Fibroblast of lung (primary cell): Measurements from ENCODE around the gene PIMREG. TPM values are rescaled to one million over a fixed set of nuclear protein-coding genes. Genes with fewer than 3 reads are reported as not detected.

ENCODE experiments used
- DNase-seq, 2 donors: peaks; one replicate each; pipeline versions ENCODE4 v3.0.0 to v3.0.0-alpha.2; 2010; ENCODE audit warnings: low read depth in 2 of 2
- H2AFZ ChIP-seq: 2 replicates; pipeline ENCODE4 v1.5.1; 2012; ENCODE audit warnings: low read length, control low read depth, inconsistent platforms
- H3K27ac ChIP-seq: 2 replicates; pipeline ENCODE4 v1.5.1; 2011; ENCODE audit warnings: low read length, control low read depth; ENCODE audit not compliant: insufficient read depth
- H3K27me3 ChIP-seq: 2 replicates; pipeline ENCODE4 v1.5.1; 2011; ENCODE audit warnings: mild to moderate bottlenecking, low read length; ENCODE audit not compliant: control insufficient read depth, insufficient read depth
- H3K36me3 ChIP-seq: 2 replicates; pipeline ENCODE4 v1.5.1; 2011; ENCODE audit warnings: low read length; ENCODE audit not compliant: control insufficient read depth, insufficient read depth
- H3K4me1 ChIP-seq: 2 replicates; pipeline ENCODE4 v1.5.1; 2011; ENCODE audit warnings: low read length; ENCODE audit not compliant: control insufficient read depth, insufficient read depth; ENCODE audit errors: extremely low read depth
- H3K4me2 ChIP-seq: 2 replicates; pipeline ENCODE4 v1.5.1; 2011; ENCODE audit warnings: low read length, control low read depth; ENCODE audit not compliant: insufficient read depth; ENCODE audit errors: extremely low read depth
- H3K4me3 ChIP-seq, 4 experiments: fragments of 200-600 bp in 1 of 4; sonication (generic) in 1 of 4; replicated peaks in 1 of 4; 2 replicates each; pipeline ENCODE4 v1.5.1; 2011 to 2016; ENCODE audit warnings: low read length in 4 of 4, low read depth in 3 of 4, mild to moderate bottlenecking in 3 of 4, control low read depth in 2 of 4, inconsistent platforms in 1 of 4, mixed read lengths in 1 of 4; ENCODE audit not compliant: insufficient read depth in 1 of 4; ENCODE audit errors: control extremely low read depth in 1 of 4
- H3K79me2 ChIP-seq: 2 replicates; pipeline ENCODE4 v1.5.1; 2012; ENCODE audit warnings: mild to moderate bottlenecking, low read length, inconsistent platforms; ENCODE audit not compliant: control insufficient read depth, insufficient read depth
- H3K9ac ChIP-seq: 2 replicates; pipeline ENCODE4 v1.5.1; 2011; ENCODE audit warnings: mild to moderate bottlenecking, low read length, control low read depth; ENCODE audit not compliant: insufficient read depth
- H3K9me3 ChIP-seq: 2 replicates; pipeline ENCODE4 v1.5.1; 2012; ENCODE audit warnings: low read depth, low read length; ENCODE audit not compliant: control insufficient read depth, insufficient read depth
- H4K20me1 ChIP-seq: 2 replicates; pipeline ENCODE4 v1.5.1; 2011; ENCODE audit warnings: low read length; ENCODE audit not compliant: control insufficient read depth, insufficient read depth; ENCODE audit errors: extremely low read depth
- EZH2 ChIP-seq: IDR thresholded peaks from 2 replicates; pipeline ENCODE4 v1.5.1; 2012; ENCODE audit warnings: low read length, control low read depth, mild to moderate bottlenecking; ENCODE audit errors: missing control alignments
- polyA plus RNA-seq, 2 donors: library from polyadenylated mRNA; depleted of rRNA in 1 of 2; stranded (reverse) in 1 of 2; unstranded in 1 of 2; fragments of >200 nt; gene quantifications; 2 replicates each; pipeline ENCODE4 v1.2.1, GENCODE V29; 2011 to 2012; ENCODE audit warnings: missing spikeins in 1 of 2
- total RNA-seq: library from RNA; depleted of rRNA; stranded (reverse); fragments of >200 nt; gene quantifications from 2 replicates; pipeline ENCODE4 v1.2.1, GENCODE V29; 2014
- TF ChIP-seq, protein P1 (sequence below), 2 donors: IDR thresholded peaks in 1 of 2; conservative IDR thresholded peaks in 1 of 2; 1 replicate in 1 of 2; 2 replicates in 1 of 2; pipeline ENCODE4 v1.5.1; 2011 to 2012; ENCODE audit warnings: low read length in 2 of 2, control low read depth in 1 of 2, inconsistent platforms in 1 of 2, low read depth in 1 of 2, mild to moderate bottlenecking in 1 of 2

The PIMREG gene
- total and polyA plus RNA-seq, 2 donors (not counting 1 experiment from before 2014, with no cell fraction given), result 6.5 to 10.6 TPM

DNA sequence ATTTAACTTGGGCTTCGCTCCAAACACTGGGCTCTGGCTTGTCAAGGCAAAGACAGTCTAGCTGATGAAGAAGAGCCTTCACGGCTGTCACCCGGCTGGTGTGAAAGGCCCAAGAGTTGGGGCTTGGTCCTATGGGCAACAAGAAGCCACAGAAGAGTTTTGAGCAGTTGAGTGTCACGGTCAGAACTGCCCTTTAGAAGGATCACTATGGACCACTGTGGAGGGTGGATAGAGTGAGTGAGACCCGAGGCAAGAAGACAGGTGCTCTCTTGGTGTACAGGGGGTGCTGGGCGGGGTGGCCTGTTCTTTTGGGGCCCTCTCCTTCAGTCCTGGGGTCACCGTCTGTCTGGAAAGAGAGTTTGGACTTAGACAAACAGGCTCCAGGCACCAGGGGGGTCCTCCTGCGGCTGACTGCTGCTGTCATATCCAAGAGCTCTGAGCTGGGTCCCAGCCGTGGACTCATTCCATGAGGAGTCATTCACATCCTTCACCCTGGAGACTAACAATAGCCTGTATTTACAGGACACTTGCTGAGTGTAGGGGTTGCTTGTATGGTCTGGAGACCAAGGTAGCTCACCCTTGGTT is 2.4 kb downstream of the PIMREG start:
- Histone ChIP-seq H3K9ac (no peak overlapping the region), H3K27ac (no peak overlapping the region), H3K27me3 (no peaks in the 10 kb centered on the region), H3K4me1 (peaks cover 9% of the 10 kb centered on the region), H3K36me3 (peaks cover 3% of the 10 kb centered on the region), H4K20me1 (no peaks in the 10 kb centered on the region), H3K79me2 (no peaks in the 10 kb centered on the region), H2AFZ (no peak overlapping the region), H3K4me3 (no peak overlapping the region), H3K9me3 (no peaks in the 10 kb centered on the region), H3K4me2 (no peak overlapping the region)
- DNase-seq, result no peak
- no peak for TF ChIP-seq EZH2
- TF ChIP-seq, protein P1, sequence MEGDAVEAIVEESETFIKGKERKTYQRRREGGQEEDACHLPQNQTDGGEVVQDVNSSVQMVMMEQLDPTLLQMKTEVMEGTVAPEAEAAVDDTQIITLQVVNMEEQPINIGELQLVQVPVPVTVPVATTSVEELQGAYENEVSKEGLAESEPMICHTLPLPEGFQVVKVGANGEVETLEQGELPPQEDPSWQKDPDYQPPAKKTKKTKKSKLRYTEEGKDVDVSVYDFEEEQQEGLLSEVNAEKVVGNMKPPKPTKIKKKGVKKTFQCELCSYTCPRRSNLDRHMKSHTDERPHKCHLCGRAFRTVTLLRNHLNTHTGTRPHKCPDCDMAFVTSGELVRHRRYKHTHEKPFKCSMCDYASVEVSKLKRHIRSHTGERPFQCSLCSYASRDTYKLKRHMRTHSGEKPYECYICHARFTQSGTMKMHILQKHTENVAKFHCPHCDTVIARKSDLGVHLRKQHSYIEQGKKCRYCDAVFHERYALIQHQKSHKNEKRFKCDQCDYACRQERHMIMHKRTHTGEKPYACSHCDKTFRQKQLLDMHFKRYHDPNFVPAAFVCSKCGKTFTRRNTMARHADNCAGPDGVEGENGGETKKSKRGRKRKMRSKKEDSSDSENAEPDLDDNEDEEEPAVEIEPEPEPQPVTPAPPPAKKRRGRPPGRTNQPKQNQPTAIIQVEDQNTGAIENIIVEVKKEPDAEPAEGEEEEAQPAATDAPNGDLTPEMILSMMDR (conservative IDR thresholded peaks at IDR 0.05 in 1 of 2, IDR thresholded peaks at IDR 0.05 in 1 of 2; ENCODE audit: low read depth in 1 of 2, low read length in 2 of 2), result no peak

DNA sequence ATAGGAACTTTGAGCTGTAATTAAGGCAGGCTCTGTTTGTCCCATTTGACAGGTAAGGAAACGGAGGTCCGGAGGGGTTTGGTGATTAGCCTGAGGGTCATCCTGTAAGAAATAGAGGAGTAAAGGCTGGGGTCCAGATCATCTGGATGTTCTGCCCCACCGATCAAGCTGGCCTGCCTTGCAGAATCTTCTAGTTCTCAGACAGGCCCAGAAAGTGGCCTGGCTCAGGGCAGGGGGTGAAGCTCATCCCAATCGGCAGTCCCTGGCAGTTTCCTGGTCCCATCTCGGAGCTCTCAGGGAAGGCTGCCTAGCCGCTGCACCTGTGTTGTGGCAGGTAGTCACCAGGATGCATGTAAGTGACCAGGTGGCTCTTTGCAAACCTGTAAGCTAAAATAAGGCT is 4.2 kb downstream of the PIMREG start:
- Histone ChIP-seq H3K4me1 (peaks cover 9% of the 10 kb centered on the region), H3K4me2 (no peak overlapping the region), H2AFZ (no peak overlapping the region), H3K9ac (no peak overlapping the region), H4K20me1 (no peaks in the 10 kb centered on the region), H3K79me2 (no peaks in the 10 kb centered on the region), H3K4me3 (no peak overlapping the region), H3K27me3 (no peaks in the 10 kb centered on the region), H3K36me3 (peaks cover 3% of the 10 kb centered on the region), H3K9me3 (no peaks in the 10 kb centered on the region), H3K27ac (no peak overlapping the region)
- TF ChIP-seq, protein P1 (conservative IDR thresholded peaks at IDR 0.05 in 1 of 2, IDR thresholded peaks at IDR 0.05 in 1 of 2; ENCODE audit: low read depth in 1 of 2, low read length in 2 of 2), result no peak
- no peak for TF ChIP-seq EZH2
- no peak for DNase-seq

DNA sequence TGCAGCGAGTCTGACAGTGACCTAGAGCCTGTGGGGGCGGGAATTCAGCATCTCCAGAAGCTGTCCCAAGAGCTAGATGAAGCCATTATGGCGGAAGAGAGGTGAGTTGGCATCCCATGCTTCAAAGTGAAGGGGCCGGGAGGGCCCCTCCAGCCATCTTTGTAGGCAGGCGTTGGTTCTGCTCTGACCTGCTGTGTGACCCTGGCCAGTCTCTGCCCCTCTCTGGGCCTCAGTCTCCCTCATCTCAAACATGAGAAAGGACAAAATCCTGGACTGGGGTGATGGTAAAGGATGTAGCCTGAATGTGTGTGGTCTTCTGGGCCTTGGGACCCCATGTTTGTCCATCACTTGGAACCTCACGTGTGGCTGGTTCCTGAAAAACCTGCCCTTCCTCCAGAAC is 5.1 kb downstream of the PIMREG start:
- no peak overlapping the region for H2AFZ ChIP-seq
- peaks cover 3% of the 10 kb centered on the region for H3K36me3 ChIP-seq
- H3K4me3 ChIP-seq, result no peak overlapping the region
- no peak overlapping the region for H3K27ac ChIP-seq
- no peak overlapping the region for H3K9ac ChIP-seq
- no peaks in the 10 kb centered on the region for H4K20me1 ChIP-seq
- TF ChIP-seq, protein P1 (conservative IDR thresholded peaks at IDR 0.05 in 1 of 2, IDR thresholded peaks at IDR 0.05 in 1 of 2; ENCODE audit: low read depth in 1 of 2, low read length in 2 of 2), result no peak
- TF ChIP-seq EZH2, result no peak
- H3K4me2 ChIP-seq, result no peak overlapping the region
- H3K79me2 ChIP-seq, result no peaks in the 10 kb centered on the region
- H3K27me3 ChIP-seq, result no peaks in the 10 kb centered on the region
- H3K9me3 ChIP-seq, result no peaks in the 10 kb centered on the region
- no peak for DNase-seq
- H3K4me1 ChIP-seq, result peaks cover 9% of the 10 kb centered on the region
